ENCODE data around the gene GABRB1. TPM values are rescaled to one million over a fixed set of nuclear protein-coding genes. Genes with fewer than 3 reads are reported as not detected.
A peak's percentile ranks its signal among the peaks of the same experiment; 100 is the strongest.

Gene GABRB1
- polyA plus RNA-seq, 4 donors = 0.18 to 0.78 TPM; not detected in 2

DNA sequence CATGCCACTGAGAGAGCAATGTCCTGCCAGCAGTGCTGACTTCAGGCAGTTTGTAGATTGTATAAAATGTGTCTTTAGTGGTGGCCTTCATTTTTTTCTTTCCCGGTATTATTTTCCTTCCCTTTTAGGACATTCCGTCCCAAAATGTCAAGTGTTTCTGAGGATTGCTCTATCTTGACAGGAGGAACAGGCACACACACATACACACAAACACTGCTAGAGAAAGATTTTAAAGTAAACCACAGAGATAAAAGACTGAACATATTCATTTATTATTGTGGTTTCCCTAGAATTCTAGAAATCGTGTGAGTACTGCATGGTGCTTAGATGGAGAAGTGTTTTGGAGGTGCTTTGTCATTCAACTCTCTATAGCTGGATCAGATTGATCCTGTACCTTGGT, 111.9 kb downstream of the GABRB1 start:
- DNase-seq (no peak), FAIRE-seq (no peak)
- Histone ChIP-seq H3K36me3 (ENCODE audit: control insufficient read depth in 3 of 3, insufficient read depth in 2 of 3, low read depth in 1 of 3, low read length in 3 of 3) (no peaks in the 10 kb centered on the region), H3K27me3 (ENCODE audit: control insufficient read depth in 3 of 3, insufficient read depth in 3 of 3, low read length in 3 of 3) (no peaks in the 10 kb centered on the region), H3K4me3 (ENCODE audit: low read depth in 1 of 3, low read length in 3 of 3) (no peak overlapping the region), H3K27ac (ENCODE audit: low read depth in 1 of 3, low read length in 2 of 3) (no peak overlapping the region), H3K9me3 (ENCODE audit: control insufficient read depth in 2 of 2, insufficient read depth in 1 of 2, low read depth in 1 of 2, low read length in 1 of 2) (no peaks in the 10 kb centered on the region), H3K4me1 (ENCODE audit: control insufficient read depth in 3 of 3, insufficient read depth in 2 of 3, low read depth in 1 of 3, low read length in 2 of 3) (no peaks in the 10 kb centered on the region)
- whole genome bisulfite sequencing, 3 donors = 74 to 89% (median 78%) methylated on average over 3 of the region's 3 CpGs

DNA sequence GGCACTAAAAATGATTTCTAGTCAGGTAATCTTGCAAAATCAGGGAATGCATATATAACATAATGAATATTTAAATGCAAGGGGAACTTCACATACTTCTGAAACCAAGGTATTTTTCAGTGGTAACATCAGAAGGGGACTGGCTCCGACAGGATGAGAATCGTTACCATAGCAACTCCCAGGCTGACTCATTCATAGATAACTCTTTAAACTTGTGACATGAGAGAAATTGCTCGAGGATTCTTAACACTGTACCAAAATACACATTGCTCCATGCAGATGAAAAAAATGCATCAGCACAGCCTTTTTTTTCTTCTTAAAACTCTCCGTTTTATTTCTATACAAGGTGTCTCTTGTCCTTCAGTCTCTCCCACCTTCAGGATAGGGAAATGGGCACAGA, 114.3 kb downstream of the GABRB1 start:
- H3K27ac ChIP-seq (ENCODE audit: low read depth in 1 of 3, low read length in 2 of 3) = no peak overlapping the region

DNA sequence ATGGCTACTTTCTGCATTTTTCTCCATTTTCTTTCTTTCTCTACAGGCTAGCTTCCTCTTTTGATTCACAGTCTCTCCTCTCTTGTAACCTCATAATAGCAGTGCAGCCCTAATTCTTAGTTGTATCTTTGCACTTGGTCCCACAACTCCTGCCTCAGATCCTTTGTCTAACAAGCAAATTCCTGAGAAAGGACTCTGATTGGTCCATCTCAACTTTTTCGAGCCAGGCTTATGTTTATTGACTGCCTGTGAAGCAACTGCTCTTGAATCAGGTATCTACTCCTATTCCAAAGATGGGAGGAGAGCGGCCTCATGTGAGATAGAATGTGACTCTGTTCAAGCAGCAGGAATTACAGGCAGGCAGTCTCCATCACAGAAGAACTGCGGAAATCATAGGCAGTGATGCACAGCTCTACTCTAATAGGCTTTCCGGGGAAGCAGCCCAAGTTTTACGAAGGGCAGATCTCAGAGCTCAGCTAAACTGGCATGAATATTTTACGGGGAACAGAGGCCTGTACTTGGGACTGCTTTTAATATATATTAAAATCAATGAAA, 123.5 kb downstream of the GABRB1 start:
- Histone ChIP-seq H3K27ac (ENCODE audit: low read depth in 1 of 3, low read length in 2 of 3) (no peak overlapping the region), H3K4me3 (ENCODE audit: low read depth in 1 of 3, low read length in 3 of 3) (no peak overlapping the region), H3K27me3 (ENCODE audit: control insufficient read depth in 3 of 3, insufficient read depth in 3 of 3, low read length in 3 of 3) (no peaks in the 10 kb centered on the region), H3K4me1 (ENCODE audit: control insufficient read depth in 3 of 3, insufficient read depth in 2 of 3, low read depth in 1 of 3, low read length in 2 of 3) (no peaks in the 10 kb centered on the region), H3K36me3 (ENCODE audit: control insufficient read depth in 3 of 3, insufficient read depth in 2 of 3, low read depth in 1 of 3, low read length in 3 of 3) (no peaks in the 10 kb centered on the region), H3K9me3 (ENCODE audit: control insufficient read depth in 2 of 2, insufficient read depth in 1 of 2, low read depth in 1 of 2, low read length in 1 of 2) (no peaks in the 10 kb centered on the region)
- FAIRE-seq (no peak), DNase-seq (no peak)
- 78 to 90% (median 87%) methylated on average over 6 of the region's 6 CpGs for WGBS, 3 donors

More for the DNA sequence above, 114.3 kb downstream of the GABRB1 start:
- H3K27me3 ChIP-seq (ENCODE audit: control insufficient read depth in 3 of 3, insufficient read depth in 3 of 3, low read length in 3 of 3) = no peaks in the 10 kb centered on the region
- no peaks in the 10 kb centered on the region for H3K4me1 ChIP-seq (ENCODE audit: control insufficient read depth in 3 of 3, insufficient read depth in 2 of 3, low read depth in 1 of 3, low read length in 2 of 3)
- 36 to 43% (median 42%) methylated on average over 4 of the region's 4 CpGs for WGBS, 3 donors
- no peak for DNase-seq
- no peak for FAIRE-seq
- no peak overlapping the region for H3K4me3 ChIP-seq (ENCODE audit: low read depth in 1 of 3, low read length in 3 of 3)
- no peaks in the 10 kb centered on the region for H3K9me3 ChIP-seq (ENCODE audit: control insufficient read depth in 2 of 2, insufficient read depth in 1 of 2, low read depth in 1 of 2, low read length in 1 of 2)
- H3K36me3 ChIP-seq (ENCODE audit: control insufficient read depth in 3 of 3, insufficient read depth in 2 of 3, low read depth in 1 of 3, low read length in 3 of 3) = no peaks in the 10 kb centered on the region

DNA sequence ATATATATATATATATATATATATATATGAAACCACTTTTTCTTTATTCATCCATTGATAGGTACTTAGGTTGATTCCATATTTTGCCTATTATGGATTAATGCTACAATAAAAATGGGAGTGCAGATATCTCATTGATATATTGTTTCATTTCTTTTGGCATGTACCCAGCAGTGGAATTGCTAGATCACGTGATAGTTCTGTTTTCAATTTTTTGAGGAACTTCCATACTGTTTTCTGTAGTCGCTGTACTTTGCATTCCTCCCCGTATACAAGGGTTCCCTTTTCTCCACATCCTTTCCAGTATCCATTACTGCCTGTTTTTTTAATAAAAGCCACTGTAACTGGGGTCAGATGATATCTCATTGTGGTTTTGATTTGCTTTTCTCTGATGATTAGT, 124.6 kb downstream of the GABRB1 start:
- Histone ChIP-seq H3K4me1 (ENCODE audit: control insufficient read depth in 3 of 3, insufficient read depth in 2 of 3, low read depth in 1 of 3, low read length in 2 of 3) (no peaks in the 10 kb centered on the region), H3K27me3 (ENCODE audit: control insufficient read depth in 3 of 3, insufficient read depth in 3 of 3, low read length in 3 of 3) (no peaks in the 10 kb centered on the region), H3K27ac (ENCODE audit: low read depth in 1 of 3, low read length in 2 of 3) (no peak overlapping the region), H3K36me3 (ENCODE audit: control insufficient read depth in 3 of 3, insufficient read depth in 2 of 3, low read depth in 1 of 3, low read length in 3 of 3) (no peaks in the 10 kb centered on the region), H3K9me3 (ENCODE audit: control insufficient read depth in 2 of 2, insufficient read depth in 1 of 2, low read depth in 1 of 2, low read length in 1 of 2) (no peaks in the 10 kb centered on the region), H3K4me3 (ENCODE audit: low read depth in 1 of 3, low read length in 3 of 3) (no peak overlapping the region)
- 79 to 82% (median 81%) methylated on average over 3 of the region's 3 CpGs for WGBS, 3 donors
- DNase-seq (no peak), FAIRE-seq (no peak)

DNA sequence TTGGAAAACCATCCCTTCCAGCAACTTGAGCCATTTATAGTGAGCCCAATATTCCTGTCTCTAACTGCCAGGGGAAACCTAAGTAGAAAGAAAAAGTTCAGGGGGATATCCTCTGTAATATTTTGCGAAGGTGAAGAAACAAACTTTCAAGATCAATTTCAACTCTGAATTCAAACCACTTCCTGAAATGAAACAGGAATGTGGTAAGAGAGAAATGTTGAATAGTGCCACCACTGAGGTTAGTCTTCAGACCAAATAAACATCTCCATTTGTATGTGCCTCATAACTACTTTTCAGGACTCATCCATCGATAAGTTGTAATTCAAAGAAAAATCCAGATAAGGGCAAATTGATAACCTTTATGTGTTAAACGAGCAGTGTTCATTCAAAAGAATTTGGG, 128.7 kb downstream of the GABRB1 start:
- no peaks in the 10 kb centered on the region for H3K36me3 ChIP-seq (ENCODE audit: control insufficient read depth in 3 of 3, insufficient read depth in 2 of 3, low read depth in 1 of 3, low read length in 3 of 3)
- FAIRE-seq (no peak), DNase-seq (no peak)
- H3K4me3 ChIP-seq (ENCODE audit: low read depth in 1 of 3, low read length in 3 of 3) = no peak overlapping the region
- WGBS, 3 donors = 44 to 66% (median 51%) methylated on average over 3 of the region's 3 CpGs
- H3K9me3 ChIP-seq (ENCODE audit: control insufficient read depth in 2 of 2, insufficient read depth in 1 of 2, low read depth in 1 of 2, low read length in 1 of 2) = no peaks in the 10 kb centered on the region
- no peak overlapping the region for H3K27ac ChIP-seq (ENCODE audit: low read depth in 1 of 3, low read length in 2 of 3)
- no peaks in the 10 kb centered on the region for H3K27me3 ChIP-seq (ENCODE audit: control insufficient read depth in 3 of 3, insufficient read depth in 3 of 3, low read length in 3 of 3)
- H3K4me1 ChIP-seq (ENCODE audit: control insufficient read depth in 3 of 3, insufficient read depth in 2 of 3, low read depth in 1 of 3, low read length in 2 of 3) = no peaks in the 10 kb centered on the region

DNA sequence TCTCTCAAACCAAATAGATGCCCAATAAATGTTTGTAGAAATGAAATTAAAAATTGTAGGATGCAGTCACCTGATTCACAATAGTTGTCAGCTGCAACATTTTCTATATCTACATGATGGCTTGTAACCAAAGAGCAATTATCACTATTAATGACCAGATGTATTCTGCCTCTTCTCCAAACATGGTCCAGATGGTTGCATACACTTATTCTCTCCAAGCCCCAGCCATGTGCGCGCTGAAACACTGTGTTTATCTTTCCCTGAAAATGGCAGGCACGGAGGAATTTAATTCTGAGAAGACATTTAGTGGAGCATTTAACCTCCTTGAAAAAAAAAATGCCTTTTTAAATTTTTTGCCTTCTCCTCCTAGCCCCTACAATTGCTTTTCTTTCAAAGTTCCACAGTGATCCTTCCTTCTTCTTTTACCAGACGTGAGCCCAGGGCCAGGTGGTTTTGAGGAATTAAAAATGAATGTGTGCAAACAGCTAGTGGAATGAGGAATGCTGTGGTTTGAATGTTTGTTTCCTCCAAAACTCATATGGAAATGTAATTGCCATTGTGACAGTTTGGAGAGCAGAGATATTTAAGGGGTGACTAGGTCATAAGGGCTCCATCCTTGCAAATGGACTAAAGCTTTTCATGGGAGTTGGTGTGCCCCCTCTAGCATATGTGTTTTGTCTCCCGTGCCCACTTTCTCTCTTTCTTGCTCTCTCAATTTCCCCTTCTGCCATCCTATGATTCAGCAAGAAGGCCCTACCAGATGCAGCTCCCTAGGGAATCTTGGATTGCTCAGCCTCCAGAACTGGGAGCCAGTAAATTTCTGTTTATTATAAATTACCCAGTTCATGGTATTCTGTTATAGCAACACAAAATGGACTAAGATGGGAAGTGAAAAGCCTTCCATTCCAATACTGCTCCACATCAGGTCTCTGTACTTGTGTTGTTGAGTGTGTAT, 136.0 kb downstream of the GABRB1 start:
- no peak for DNase-seq
- Histone ChIP-seq H3K4me3 (ENCODE audit: low read depth in 1 of 3, low read length in 3 of 3) (no peak overlapping the region), H3K36me3 (ENCODE audit: control insufficient read depth in 3 of 3, insufficient read depth in 2 of 3, low read depth in 1 of 3, low read length in 3 of 3) (no peaks in the 10 kb centered on the region), H3K4me1 (ENCODE audit: control insufficient read depth in 3 of 3, insufficient read depth in 2 of 3, low read depth in 1 of 3, low read length in 2 of 3) (no peaks in the 10 kb centered on the region), H3K9me3 (ENCODE audit: control insufficient read depth in 2 of 2, insufficient read depth in 1 of 2, low read depth in 1 of 2, low read length in 1 of 2) (no peaks in the 10 kb centered on the region), H3K27ac (ENCODE audit: low read depth in 1 of 3, low read length in 2 of 3) (no peak overlapping the region), H3K27me3 (ENCODE audit: control insufficient read depth in 3 of 3, insufficient read depth in 3 of 3, low read length in 3 of 3) (no peaks in the 10 kb centered on the region)
- FAIRE-seq = no peak
- 67 to 88% (median 85%) methylated on average over 5 of the region's 5 CpGs for WGBS, 3 donors

DNA sequence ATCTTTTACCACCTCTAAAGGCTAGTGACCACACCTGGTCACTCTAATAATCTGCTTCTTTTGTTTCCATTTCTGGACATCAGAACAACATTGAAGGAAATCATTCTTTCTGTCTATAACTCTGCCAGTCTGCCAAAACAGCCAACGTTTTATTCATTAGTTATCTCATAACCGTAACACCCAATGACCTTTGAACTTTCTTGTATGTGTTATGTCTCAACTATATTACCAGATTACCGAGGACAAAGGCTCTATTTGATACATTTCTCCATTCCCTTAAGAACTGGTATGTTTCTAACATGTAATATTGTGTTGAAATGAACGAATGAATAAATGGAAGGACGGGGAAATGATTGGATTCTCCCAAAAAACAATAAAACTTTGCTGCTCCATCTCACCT, 152.7 kb downstream of the GABRB1 start:
- Histone ChIP-seq H3K4me3 (ENCODE audit: low read depth in 1 of 3, low read length in 3 of 3) (no peak overlapping the region), H3K36me3 (ENCODE audit: control insufficient read depth in 3 of 3, insufficient read depth in 2 of 3, low read depth in 1 of 3, low read length in 3 of 3) (no peaks in the 10 kb centered on the region), H3K27ac (ENCODE audit: low read depth in 1 of 3, low read length in 2 of 3) (no peak overlapping the region), H3K4me1 (ENCODE audit: control insufficient read depth in 3 of 3, insufficient read depth in 2 of 3, low read depth in 1 of 3, low read length in 2 of 3) (peaks cover 0 to 11% (median 0%) of the 10 kb centered on the region in 3 donors), H3K27me3 (ENCODE audit: control insufficient read depth in 3 of 3, insufficient read depth in 3 of 3, low read length in 3 of 3) (no peaks in the 10 kb centered on the region), H3K9me3 (ENCODE audit: control insufficient read depth in 2 of 2, insufficient read depth in 1 of 2, low read depth in 1 of 2, low read length in 1 of 2) (no peaks in the 10 kb centered on the region)
- DNase-seq = peak; percentile 45 to 77
- WGBS, 3 donors = 19 to 47% (median 30%) methylated on average over 5 of the region's 5 CpGs
- FAIRE-seq = peak; percentile 30

DNA sequence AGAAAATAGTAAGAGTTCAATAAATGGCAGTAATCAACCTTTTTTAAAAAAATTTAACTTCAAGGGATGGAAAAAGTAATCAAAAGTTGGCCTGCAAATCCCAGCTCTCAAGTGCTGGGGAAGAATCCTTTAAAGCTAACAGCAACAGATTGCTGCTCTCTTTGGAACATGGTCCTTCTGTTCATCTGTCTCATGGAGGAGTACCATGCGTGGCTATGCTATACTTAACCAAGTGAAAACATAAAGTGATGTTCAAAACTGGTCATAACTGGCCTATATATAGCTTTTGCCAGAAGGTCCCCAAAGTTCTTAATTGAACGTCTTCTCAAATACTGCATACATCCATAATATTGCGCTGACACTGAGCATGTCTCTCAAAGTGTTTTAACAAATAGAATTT, 154.4 kb downstream of the GABRB1 start:
- no peaks in the 10 kb centered on the region for H3K27me3 ChIP-seq (ENCODE audit: control insufficient read depth in 3 of 3, insufficient read depth in 3 of 3, low read length in 3 of 3)
- H3K4me1 ChIP-seq (ENCODE audit: control insufficient read depth in 3 of 3, insufficient read depth in 2 of 3, low read depth in 1 of 3, low read length in 2 of 3) = peaks cover 0 to 11% (median 0%) of the 10 kb centered on the region in 3 donors
- DNase-seq (no peak), FAIRE-seq (no peak)
- 88 to 92% (median 91%) methylated on average over 3 of the region's 3 CpGs for WGBS, 3 donors
- no peak overlapping the region for H3K27ac ChIP-seq (ENCODE audit: low read depth in 1 of 3, low read length in 2 of 3)
- no peak overlapping the region for H3K4me3 ChIP-seq (ENCODE audit: low read depth in 1 of 3, low read length in 3 of 3)
- no peaks in the 10 kb centered on the region for H3K36me3 ChIP-seq (ENCODE audit: control insufficient read depth in 3 of 3, insufficient read depth in 2 of 3, low read depth in 1 of 3, low read length in 3 of 3)
- no peaks in the 10 kb centered on the region for H3K9me3 ChIP-seq (ENCODE audit: control insufficient read depth in 2 of 2, insufficient read depth in 1 of 2, low read depth in 1 of 2, low read length in 1 of 2)
